22Rv1 (cell line): Measurements from ENCODE around the gene CRB3.

Experiments used
- ZFX ChIP-seq: fragments of 450-650 bp; IDR thresholded peaks from 2 replicates; pipeline ENCODE4 v1.6.1; 2017; ENCODE audit warnings: antibody characterized with exemption, borderline replicate concordance
- TF ChIP-seq, protein P1 (sequence below): fragments of 450-650 bp; IDR thresholded peaks from 2 replicates; pipeline ENCODE4 v1.5.1; 2017; ENCODE audit warnings: mild to moderate bottlenecking

- TF ChIP-seq, protein P1, sequence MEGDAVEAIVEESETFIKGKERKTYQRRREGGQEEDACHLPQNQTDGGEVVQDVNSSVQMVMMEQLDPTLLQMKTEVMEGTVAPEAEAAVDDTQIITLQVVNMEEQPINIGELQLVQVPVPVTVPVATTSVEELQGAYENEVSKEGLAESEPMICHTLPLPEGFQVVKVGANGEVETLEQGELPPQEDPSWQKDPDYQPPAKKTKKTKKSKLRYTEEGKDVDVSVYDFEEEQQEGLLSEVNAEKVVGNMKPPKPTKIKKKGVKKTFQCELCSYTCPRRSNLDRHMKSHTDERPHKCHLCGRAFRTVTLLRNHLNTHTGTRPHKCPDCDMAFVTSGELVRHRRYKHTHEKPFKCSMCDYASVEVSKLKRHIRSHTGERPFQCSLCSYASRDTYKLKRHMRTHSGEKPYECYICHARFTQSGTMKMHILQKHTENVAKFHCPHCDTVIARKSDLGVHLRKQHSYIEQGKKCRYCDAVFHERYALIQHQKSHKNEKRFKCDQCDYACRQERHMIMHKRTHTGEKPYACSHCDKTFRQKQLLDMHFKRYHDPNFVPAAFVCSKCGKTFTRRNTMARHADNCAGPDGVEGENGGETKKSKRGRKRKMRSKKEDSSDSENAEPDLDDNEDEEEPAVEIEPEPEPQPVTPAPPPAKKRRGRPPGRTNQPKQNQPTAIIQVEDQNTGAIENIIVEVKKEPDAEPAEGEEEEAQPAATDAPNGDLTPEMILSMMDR, result no peak
- no peak for TF ChIP-seq ZFX
Measured at GRCh38 chr19:6465663-6466062, 1.6 kb downstream of the CRB3 start.
